ENCODE results near the gene GHRL. TPM values are rescaled to one million over a fixed set of nuclear protein-coding genes. Genes with fewer than 3 reads are reported as not detected.

GHRL gene
- total RNA-seq, 1 experiment from 2014 or later: not detected

DNA sequence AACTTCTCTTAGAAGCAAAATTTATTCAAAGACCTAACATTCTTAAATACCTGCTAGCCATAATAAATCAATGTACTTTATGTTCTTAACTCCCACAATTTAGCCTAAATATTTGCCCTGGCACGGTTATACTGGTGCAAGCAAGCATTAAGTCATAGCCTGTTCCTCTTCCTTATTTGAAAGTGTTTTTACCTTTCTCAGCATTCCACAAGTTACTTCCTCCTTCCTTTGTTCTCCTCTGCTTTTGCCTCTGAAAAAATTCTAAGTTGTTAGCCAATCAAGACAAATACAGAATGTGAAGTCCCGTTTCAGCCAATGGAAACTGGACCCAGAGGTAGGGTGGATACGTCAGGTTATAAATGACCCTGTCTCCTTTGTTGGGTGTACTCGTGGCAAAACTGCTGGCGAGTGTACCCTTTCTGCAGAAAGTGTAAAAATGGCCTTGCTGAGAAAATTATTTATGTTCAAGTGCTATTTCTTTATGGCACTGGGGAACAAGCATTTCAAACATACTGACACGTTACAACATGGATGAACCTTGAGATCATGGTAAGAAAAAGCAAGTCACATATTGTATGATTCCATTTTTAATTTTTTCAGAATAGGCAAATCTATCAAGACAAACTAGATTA lies 47.5 kb downstream of the GHRL start:
- no peaks in the 10 kb centered on the region for H3K27me3 ChIP-seq (ENCODE audit: control insufficient read depth, insufficient read depth, low read length)
- in situ Hi-C loops (cut with HindIII; ENCODE audit: low pct_unique_long_range_greater_than_20kb, low sequenced_read_pairs) (loop anchor here (10.0 kb wide), 1 partner anchor 80 kb away; the partner anchor contains the start of gene IRAK2), intact Hi-C loops (cut with micrococcal nuclease; ENCODE audit: unreplicated experiment) (no loop called here)
- ATAC-seq (no peak), DNase-seq (ENCODE audit: low read depth, low spot score) (no peak)
- no TSS peak for BruUV-seq (replicated peaks)
- no peak overlapping the region for H3K27ac ChIP-seq (ENCODE audit: low read length)
- H3K36me3 ChIP-seq (ENCODE audit: control insufficient read depth, insufficient read depth, low read length): no peaks in the 10 kb centered on the region; the same call in none of the 2 replicates
- TF ChIP-seq SIN3A (IDR thresholded peaks at IDR 0.05; ENCODE audit: borderline replicate concordance, insufficient read depth, low read depth, low read length) (no peak), TCF7L2 (IDR thresholded peaks at IDR 0.05; ENCODE audit: low read depth, low read length) (no peak), POLR2AphosphoS5 (IDR thresholded peaks at IDR 0.05; ENCODE audit: low read depth, low read length) (no peak)
- TF ChIP-seq, protein P1, sequence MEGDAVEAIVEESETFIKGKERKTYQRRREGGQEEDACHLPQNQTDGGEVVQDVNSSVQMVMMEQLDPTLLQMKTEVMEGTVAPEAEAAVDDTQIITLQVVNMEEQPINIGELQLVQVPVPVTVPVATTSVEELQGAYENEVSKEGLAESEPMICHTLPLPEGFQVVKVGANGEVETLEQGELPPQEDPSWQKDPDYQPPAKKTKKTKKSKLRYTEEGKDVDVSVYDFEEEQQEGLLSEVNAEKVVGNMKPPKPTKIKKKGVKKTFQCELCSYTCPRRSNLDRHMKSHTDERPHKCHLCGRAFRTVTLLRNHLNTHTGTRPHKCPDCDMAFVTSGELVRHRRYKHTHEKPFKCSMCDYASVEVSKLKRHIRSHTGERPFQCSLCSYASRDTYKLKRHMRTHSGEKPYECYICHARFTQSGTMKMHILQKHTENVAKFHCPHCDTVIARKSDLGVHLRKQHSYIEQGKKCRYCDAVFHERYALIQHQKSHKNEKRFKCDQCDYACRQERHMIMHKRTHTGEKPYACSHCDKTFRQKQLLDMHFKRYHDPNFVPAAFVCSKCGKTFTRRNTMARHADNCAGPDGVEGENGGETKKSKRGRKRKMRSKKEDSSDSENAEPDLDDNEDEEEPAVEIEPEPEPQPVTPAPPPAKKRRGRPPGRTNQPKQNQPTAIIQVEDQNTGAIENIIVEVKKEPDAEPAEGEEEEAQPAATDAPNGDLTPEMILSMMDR (IDR thresholded peaks at IDR 0.05): no peak
- TF ChIP-seq, protein P2, sequence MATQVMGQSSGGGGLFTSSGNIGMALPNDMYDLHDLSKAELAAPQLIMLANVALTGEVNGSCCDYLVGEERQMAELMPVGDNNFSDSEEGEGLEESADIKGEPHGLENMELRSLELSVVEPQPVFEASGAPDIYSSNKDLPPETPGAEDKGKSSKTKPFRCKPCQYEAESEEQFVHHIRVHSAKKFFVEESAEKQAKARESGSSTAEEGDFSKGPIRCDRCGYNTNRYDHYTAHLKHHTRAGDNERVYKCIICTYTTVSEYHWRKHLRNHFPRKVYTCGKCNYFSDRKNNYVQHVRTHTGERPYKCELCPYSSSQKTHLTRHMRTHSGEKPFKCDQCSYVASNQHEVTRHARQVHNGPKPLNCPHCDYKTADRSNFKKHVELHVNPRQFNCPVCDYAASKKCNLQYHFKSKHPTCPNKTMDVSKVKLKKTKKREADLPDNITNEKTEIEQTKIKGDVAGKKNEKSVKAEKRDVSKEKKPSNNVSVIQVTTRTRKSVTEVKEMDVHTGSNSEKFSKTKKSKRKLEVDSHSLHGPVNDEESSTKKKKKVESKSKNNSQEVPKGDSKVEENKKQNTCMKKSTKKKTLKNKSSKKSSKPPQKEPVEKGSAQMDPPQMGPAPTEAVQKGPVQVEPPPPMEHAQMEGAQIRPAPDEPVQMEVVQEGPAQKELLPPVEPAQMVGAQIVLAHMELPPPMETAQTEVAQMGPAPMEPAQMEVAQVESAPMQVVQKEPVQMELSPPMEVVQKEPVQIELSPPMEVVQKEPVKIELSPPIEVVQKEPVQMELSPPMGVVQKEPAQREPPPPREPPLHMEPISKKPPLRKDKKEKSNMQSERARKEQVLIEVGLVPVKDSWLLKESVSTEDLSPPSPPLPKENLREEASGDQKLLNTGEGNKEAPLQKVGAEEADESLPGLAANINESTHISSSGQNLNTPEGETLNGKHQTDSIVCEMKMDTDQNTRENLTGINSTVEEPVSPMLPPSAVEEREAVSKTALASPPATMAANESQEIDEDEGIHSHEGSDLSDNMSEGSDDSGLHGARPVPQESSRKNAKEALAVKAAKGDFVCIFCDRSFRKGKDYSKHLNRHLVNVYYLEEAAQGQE (IDR thresholded peaks at IDR 0.05; ENCODE audit: insufficient read depth in 1 of 2, low read depth in 2 of 2, low read length in 1 of 2): no peak
- H3K4me3 ChIP-seq (ENCODE audit: low read depth in 2 of 2, low read length in 2 of 2): no peak overlapping the region
- POLR2A ChIA-PET: no interaction called here
- H3K9me3 ChIP-seq (ENCODE audit: control insufficient read depth, insufficient read depth, low read depth, low read length): peaks cover 7% of the 10 kb centered on the region
- no peaks in the 10 kb centered on the region; the same call in 1 of the 2 replicates for H3K4me1 ChIP-seq (ENCODE audit: control insufficient read depth, insufficient read depth, low read length)
- CTCF ChIA-PET: no interaction called here

DNA sequence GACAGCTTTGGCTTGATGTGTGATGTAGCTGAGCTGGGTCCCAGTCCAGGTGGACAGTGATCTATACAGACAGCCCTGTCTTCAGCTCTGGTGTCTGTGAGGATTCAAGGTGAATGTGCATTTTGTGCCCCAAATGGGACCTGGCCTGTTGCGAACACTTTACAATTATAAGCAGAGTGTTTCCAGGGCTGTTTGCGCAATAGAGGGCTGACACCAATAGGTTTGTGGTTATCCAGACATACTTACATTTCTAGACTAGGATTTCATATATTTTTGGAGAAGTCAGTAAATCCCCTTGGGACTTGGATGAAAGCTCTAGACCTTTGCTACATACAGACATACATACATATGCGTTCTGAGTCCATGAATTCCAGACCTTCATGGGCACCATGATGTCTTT lies 48.7 kb downstream of the GHRL start:
- no TSS peak for BruUV-seq (replicated peaks)
- intact Hi-C loops (cut with micrococcal nuclease; ENCODE audit: unreplicated experiment): no loop called here
- Histone ChIP-seq H3K27ac (ENCODE audit: low read length) (no peak overlapping the region), H3K27me3 (ENCODE audit: control insufficient read depth, insufficient read depth, low read length) (no peaks in the 10 kb centered on the region), H3K36me3 (ENCODE audit: control insufficient read depth, insufficient read depth, low read length) (no peaks in the 10 kb centered on the region; the same call in none of the 2 replicates), H3K4me1 (ENCODE audit: control insufficient read depth, insufficient read depth, low read length) (no peaks in the 10 kb centered on the region; the same call in 1 of the 2 replicates), H3K9me3 (ENCODE audit: control insufficient read depth, insufficient read depth, low read depth, low read length) (peaks cover 7% of the 10 kb centered on the region), H3K4me3 (ENCODE audit: low read depth in 2 of 2, low read length in 2 of 2) (no peak overlapping the region)
- DNase-seq (ENCODE audit: low read depth, low spot score) (no peak), ATAC-seq (no peak)
- in situ Hi-C loops (cut with HindIII; ENCODE audit: low pct_unique_long_range_greater_than_20kb, low sequenced_read_pairs): loop anchor here (10.0 kb wide), 1 partner anchor 79 kb away; the partner anchor contains the start of gene IRAK2
- TF ChIP-seq, protein P1 (IDR thresholded peaks at IDR 0.05): no peak
- TF ChIP-seq SIN3A (IDR thresholded peaks at IDR 0.05; ENCODE audit: borderline replicate concordance, insufficient read depth, low read depth, low read length): no peak
- no peak for TF ChIP-seq POLR2AphosphoS5 (IDR thresholded peaks at IDR 0.05; ENCODE audit: low read depth, low read length)
- TF ChIP-seq, protein P2 (IDR thresholded peaks at IDR 0.05; ENCODE audit: insufficient read depth in 1 of 2, low read depth in 2 of 2, low read length in 1 of 2): no peak
- no peak for TF ChIP-seq TCF7L2 (IDR thresholded peaks at IDR 0.05; ENCODE audit: low read depth, low read length)
- ChIA-PET CTCF (no interaction called here), POLR2A (no interaction called here)

Data from Panc1 (cell line).